ENCODE data around the gene SIM1. TPM values are rescaled to one million over a fixed set of nuclear protein-coding genes. Genes with fewer than 3 reads are reported as not detected.

SIM1 gene, protein sequence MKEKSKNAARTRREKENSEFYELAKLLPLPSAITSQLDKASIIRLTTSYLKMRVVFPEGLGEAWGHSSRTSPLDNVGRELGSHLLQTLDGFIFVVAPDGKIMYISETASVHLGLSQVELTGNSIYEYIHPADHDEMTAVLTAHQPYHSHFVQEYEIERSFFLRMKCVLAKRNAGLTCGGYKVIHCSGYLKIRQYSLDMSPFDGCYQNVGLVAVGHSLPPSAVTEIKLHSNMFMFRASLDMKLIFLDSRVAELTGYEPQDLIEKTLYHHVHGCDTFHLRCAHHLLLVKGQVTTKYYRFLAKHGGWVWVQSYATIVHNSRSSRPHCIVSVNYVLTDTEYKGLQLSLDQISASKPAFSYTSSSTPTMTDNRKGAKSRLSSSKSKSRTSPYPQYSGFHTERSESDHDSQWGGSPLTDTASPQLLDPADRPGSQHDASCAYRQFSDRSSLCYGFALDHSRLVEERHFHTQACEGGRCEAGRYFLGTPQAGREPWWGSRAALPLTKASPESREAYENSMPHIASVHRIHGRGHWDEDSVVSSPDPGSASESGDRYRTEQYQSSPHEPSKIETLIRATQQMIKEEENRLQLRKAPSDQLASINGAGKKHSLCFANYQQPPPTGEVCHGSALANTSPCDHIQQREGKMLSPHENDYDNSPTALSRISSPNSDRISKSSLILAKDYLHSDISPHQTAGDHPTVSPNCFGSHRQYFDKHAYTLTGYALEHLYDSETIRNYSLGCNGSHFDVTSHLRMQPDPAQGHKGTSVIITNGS
- total RNA-seq (ENCODE audit: unreplicated experiment): 0.41 TPM
- long read RNA-seq: 0 reads

DNA sequence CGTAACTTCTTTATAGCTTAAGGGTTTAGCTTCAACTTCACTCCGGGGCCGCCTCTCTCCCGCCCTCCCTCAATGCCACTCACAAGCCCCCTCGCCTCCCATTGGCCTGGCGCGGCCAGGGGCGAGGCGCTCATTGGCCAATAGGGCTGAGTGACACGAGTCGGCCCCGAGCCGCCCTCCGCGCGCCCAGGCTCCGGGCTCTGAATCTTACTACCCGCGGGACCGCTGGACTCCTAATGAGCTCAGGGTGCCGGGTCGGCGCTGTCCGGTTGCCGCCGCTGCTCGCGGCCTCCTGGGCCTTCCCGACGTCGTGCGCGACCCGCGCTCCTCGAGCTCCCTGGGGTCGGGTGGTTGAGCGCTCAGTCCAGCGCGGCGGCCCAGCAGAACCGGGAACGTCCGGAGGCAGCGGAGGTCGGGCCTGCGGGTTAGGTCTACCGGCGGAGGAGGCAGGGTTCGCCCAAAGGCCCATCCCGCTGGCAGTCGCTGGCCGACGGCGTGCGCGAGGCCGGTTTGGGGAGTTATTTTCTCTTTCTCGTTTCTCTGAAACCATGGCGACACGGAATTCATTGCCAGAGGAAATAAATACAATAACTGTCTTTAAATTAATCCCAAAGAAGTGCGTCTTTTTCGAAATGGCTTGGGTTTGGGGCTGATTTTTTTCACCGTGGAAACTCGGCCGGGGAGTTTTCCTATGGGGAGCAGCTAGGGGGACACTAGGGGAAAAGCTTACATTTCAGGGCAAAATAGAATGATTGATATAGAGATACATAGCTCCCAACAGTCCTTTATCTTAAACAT lies at the start of gene SIM1:
TSS of gene SIM1 (minus strand) at position 19 of the 798 bp plus-strand sequence. CDS start 1,453 bp downstream, outside the sequence.
- Mint-ChIP-seq H3K4me3 (ENCODE audit: unreplicated experiment) (peak within 1 kb of the TSS; percentile 75), H3K36me3 (ENCODE audit: low read depth, unreplicated experiment) (no peaks in the 10 kb centered on the region), H3K27me3 (ENCODE audit: unreplicated experiment) (peaks cover 48% of the 10 kb centered on the region), H3K27ac (ENCODE audit: unreplicated experiment) (peak within 1 kb of the TSS; percentile 64), H3K4me1 (ENCODE audit: unreplicated experiment) (peaks cover 25% of the 10 kb centered on the region), H3K9me3 (ENCODE audit: unreplicated experiment) (no peaks in the 10 kb centered on the region)
- TF ChIP-seq, protein P1, sequence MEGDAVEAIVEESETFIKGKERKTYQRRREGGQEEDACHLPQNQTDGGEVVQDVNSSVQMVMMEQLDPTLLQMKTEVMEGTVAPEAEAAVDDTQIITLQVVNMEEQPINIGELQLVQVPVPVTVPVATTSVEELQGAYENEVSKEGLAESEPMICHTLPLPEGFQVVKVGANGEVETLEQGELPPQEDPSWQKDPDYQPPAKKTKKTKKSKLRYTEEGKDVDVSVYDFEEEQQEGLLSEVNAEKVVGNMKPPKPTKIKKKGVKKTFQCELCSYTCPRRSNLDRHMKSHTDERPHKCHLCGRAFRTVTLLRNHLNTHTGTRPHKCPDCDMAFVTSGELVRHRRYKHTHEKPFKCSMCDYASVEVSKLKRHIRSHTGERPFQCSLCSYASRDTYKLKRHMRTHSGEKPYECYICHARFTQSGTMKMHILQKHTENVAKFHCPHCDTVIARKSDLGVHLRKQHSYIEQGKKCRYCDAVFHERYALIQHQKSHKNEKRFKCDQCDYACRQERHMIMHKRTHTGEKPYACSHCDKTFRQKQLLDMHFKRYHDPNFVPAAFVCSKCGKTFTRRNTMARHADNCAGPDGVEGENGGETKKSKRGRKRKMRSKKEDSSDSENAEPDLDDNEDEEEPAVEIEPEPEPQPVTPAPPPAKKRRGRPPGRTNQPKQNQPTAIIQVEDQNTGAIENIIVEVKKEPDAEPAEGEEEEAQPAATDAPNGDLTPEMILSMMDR (IDR thresholded peaks at IDR 0.05; ENCODE audit: unreplicated experiment): no peak
- DNase-seq (ENCODE audit: low spot score): peak; percentile 87

DNA sequence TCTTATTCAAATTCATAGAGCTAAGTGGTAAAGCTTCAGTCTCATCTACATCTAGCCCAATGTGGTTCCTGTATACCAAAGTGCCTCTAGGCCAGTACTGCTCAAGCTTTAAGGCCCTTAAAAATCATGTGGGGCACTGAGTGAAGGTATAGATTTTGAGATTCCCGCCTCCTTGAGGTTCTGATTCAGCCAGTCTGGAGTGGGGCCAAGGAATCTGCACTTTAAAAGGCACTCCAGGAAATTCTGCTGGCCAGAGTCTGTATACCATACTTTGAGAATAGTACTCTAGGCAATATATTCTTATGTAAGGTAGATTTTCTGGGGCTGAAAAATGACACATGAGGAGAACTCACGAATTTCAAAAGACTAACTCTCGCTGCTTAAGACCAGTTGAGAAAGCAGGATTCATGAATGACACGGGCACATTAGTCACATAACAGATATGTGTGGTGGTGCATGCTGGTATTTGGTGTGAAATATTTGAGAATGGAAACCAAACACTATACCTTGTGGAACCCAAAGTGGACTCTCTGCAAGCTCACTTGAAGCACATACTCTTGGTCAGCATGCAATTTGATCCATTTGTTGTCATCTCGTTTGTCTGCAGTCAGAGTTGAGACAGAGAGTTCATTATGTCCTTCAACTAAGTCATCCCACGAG lies 47.6 kb upstream of the SIM1 start:
- no peak overlapping the region for H3K27ac Mint-ChIP-seq (ENCODE audit: unreplicated experiment)
- no peak for DNase-seq (ENCODE audit: low spot score)
- H3K4me3 Mint-ChIP-seq (ENCODE audit: unreplicated experiment): no peak overlapping the region
- H3K36me3 Mint-ChIP-seq (ENCODE audit: low read depth, unreplicated experiment): peaks cover 4% of the 10 kb centered on the region
- peaks cover 2% of the 10 kb centered on the region for H3K27me3 Mint-ChIP-seq (ENCODE audit: unreplicated experiment)
- H3K4me1 Mint-ChIP-seq (ENCODE audit: unreplicated experiment): no peaks in the 10 kb centered on the region
- H3K9me3 Mint-ChIP-seq (ENCODE audit: unreplicated experiment): no peaks in the 10 kb centered on the region
- TF ChIP-seq, protein P1 (IDR thresholded peaks at IDR 0.05; ENCODE audit: unreplicated experiment): no peak

DNA sequence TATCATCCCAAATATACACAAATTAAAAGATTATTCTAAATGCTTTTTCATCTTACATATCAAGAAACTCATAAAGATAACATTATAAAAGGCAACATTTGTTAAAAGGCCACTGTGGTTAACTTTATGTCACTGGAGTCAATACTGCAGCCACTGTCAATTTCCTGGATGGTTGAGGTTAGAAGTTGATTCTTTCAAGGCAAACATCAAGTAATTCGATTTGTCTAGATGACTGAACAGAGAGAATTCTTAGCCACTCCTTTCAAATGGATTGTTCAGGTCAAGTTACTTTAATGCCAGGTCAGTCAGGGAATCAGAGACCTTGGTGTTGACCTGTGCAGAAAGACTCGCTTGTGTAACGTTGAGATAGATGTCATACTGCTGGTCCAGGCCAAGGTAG lies 44.4 kb upstream of the SIM1 start:
- H3K27me3 Mint-ChIP-seq (ENCODE audit: unreplicated experiment): peaks cover 2% of the 10 kb centered on the region
- no peak overlapping the region for H3K4me3 Mint-ChIP-seq (ENCODE audit: unreplicated experiment)
- no peak overlapping the region for H3K27ac Mint-ChIP-seq (ENCODE audit: unreplicated experiment)
- DNase-seq (ENCODE audit: low spot score): no peak
- TF ChIP-seq, protein P1 (IDR thresholded peaks at IDR 0.05; ENCODE audit: unreplicated experiment): no peak
- peaks cover 4% of the 10 kb centered on the region for H3K36me3 Mint-ChIP-seq (ENCODE audit: low read depth, unreplicated experiment)
- no peaks in the 10 kb centered on the region for H3K9me3 Mint-ChIP-seq (ENCODE audit: unreplicated experiment)
- no peaks in the 10 kb centered on the region for H3K4me1 Mint-ChIP-seq (ENCODE audit: unreplicated experiment)

DNA sequence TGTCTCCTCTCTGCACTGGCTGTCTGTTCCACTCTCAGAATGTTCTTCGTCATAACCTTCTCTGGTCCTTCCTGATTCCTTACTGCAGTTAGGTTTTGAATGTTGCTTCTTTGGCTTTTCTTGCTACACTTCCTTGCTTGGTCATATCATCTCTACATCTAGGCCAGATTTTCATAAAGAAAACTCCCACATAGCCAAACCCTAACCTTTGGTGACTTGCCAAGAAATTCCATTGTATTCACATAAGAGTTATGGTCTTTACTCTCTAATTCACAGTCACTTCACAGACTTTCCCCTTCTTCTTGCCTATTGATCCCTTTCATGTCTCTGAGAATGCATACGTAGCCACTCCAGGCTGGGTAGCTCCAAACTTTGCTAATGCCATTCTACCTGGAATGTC lies 41.9 kb upstream of the SIM1 start:
- Mint-ChIP-seq H3K36me3 (ENCODE audit: low read depth, unreplicated experiment) (peaks cover 1% of the 10 kb centered on the region), H3K4me3 (ENCODE audit: unreplicated experiment) (no peak overlapping the region), H3K27me3 (ENCODE audit: unreplicated experiment) (peaks cover 2% of the 10 kb centered on the region), H3K9me3 (ENCODE audit: unreplicated experiment) (no peaks in the 10 kb centered on the region), H3K27ac (ENCODE audit: unreplicated experiment) (no peak overlapping the region), H3K4me1 (ENCODE audit: unreplicated experiment) (no peaks in the 10 kb centered on the region)
- no peak for DNase-seq (ENCODE audit: low spot score)
- TF ChIP-seq, protein P1 (IDR thresholded peaks at IDR 0.05; ENCODE audit: unreplicated experiment): no peak

Data from endothelial cell (in vitro differentiated cells).